HG03175 (cell line): ENCODE data around the gene SLC7A7.
"Not testable (repeated sequence)": the region's sequence is repeated elsewhere in the genome, so short reads cannot be mapped to it uniquely, and the experiment has no call there.

Experiments
- ATAC-seq: cut with Tn5 transposase; IDR thresholded peaks from one replicate; pipeline ENCODE4 v1.9.1; 2021; ENCODE audit warnings: mild to moderate bottlenecking, moderate library complexity; ENCODE audit not compliant: unreplicated experiment

The SLC7A7 gene

DNA sequence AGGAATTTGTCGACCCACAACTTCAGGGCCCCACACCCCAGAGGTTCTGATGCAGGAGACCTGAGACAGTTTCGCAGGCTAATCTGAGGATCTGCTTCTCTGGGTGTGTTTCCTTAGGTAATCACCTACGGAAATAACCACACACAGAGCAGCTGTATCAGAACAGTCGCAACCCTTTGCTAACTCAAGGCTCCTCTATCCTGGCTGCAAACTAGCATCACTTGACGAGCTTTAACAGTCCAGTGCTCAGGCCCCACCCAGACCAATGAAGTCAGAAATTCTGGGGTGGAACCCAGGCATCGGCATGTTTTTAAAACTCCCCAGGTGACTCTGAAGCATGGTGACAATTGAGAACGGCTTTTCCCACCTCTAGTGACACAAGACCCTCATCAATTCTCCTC is 20.7 kb downstream of the SLC7A7 start:
- peak; percentile 58 for ATAC-seq

DNA sequence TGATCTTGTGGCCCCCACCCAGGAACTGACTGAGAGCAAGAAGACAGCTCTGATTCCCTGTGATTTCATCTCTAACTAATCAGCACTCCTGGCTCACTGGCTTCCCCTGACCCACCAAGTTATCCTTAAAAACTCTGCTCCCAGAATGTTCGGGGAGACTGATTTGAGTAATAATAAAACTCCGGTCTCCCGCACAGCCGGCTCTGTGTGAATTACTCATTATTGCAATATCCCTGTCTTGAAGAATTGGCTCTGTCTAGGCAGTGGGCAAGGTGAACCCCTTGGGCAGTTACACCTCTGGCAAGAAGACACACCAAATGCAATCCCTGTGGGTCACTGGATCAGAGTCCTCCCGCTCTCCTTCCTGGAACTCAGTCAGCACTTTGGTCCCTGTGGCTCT is 21.3 kb downstream of the SLC7A7 start:
- ATAC-seq = no peak

DNA sequence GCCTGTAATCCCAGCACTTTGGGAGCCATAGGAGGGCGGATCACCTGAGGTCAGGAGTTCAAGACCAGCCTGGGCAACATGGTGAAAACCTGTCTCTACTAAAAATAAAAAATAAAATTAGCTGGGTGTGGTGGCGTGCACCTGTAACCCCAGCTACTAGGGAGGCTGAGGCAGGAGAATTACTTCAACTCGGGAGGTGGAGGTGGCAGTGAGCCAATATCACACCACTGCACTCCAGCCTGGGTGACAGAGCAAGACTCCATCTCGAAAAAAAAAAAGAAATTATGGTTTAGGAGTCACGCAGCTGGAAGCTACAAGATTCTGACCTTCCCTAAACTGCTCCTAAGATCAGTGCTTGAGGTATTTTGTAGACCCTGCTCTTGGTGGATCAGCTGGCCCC is 21.7 kb downstream of the SLC7A7 start:
- not testable (repeated sequence) for ATAC-seq

DNA sequence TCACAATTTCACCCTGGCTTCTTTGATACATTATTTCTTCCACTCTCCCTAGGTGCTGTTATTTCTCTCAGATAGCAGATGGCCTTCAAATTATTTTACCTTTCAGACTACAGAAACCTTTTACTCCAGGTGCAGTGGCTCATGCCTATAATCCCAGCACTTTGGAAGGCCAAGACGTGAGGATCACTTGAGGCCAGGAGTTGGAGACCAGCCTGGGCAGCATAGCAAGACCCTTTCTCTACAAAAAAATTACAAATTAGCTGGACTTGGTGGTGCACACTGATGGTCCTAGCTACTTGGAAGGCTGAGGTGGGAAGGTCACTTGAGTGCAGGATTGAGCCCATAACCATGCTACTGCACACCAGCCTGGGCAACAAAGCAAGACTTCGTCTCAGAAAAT is 23.1 kb downstream of the SLC7A7 start:
- ATAC-seq = no peak

DNA sequence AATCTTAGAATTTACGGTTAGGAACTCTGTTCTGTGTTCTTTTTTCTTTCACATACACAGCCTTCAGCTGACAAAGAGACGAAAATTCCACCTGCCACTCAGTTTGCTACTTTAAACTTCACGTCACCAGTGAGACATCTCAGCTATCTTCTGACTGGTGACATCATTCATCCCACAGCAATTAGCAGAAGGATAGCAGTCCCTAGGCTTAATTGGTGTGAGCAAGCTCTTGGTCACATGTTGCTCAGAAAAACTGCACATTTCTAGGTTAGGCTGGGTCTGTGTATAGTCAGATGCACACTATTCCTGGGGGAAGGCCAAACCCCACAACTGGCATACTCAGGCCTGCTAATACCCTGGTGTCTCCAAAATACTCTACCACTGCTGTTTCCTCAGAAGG is 23.9 kb downstream of the SLC7A7 start:
- ATAC-seq = no peak

DNA sequence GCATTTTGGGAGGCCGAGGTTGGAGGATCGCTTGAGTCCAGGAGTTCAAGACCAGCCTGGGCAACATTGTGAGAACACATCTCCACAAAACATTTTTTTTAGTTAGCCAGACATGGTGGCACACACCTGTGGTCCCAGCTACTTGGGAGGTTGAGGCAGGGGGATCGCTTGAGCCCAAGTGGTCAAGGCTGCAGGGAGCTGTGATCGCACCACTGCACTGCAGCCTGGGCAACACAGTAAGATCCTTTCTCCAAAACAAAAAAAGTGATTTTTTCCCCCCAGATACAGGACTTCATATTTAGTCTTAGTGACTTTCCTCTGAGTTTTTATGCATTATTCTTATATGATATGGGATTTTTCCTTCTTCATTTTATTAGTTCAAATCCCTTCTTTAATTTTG is 28.6 kb downstream of the SLC7A7 start:
- no peak for ATAC-seq

DNA sequence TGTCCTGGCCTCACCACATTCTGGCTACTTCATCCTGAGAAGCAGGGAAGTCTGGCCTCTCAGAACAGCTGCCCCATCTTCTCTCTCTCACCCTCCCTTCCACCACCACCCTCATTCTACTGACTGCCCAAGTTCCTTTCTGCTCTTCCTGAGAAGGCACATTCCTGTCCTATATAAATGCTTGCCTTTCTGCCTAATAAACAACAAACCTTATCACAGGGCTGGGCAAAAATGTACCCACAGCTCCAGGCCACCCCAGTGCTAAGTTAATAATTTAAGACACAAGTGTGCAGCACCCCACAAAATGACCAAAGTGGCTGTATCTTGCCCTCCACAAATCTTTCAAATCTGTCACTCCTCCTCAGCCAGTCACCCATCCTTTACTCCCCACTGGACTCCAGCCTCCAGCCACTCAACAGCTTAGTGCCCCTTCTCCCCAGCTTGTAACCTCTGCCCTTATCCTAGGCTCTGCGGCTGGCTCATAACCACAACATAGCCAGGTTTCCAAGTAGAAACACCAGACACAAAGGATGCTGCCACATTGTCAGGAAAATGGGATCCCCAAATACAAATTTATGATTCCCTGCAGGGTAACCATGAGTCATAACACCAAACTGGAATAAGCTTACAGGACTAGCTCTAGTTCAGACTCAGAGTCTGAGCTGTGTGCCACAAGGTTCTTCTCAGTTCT is 33.8 kb downstream of the SLC7A7 start:
- no peak for ATAC-seq

DNA sequence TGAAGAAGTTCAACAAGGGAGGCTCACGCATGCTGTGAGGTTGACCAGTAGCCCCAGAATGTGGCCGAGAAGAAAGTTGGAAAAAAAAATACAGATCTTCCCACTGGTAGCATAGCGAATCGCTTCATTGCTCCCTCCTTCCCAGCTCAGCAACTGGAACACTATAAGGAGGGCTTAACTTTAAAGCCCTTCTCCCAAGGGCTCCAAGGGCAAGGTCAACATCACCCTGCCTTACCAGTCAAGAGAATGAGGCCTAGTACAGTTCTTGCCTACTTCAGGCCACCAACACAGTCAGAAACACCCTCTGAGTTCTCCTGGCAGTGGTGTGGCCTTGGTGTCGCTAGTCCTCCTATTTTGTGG is 34.3 kb downstream of the SLC7A7 start:
- no peak for ATAC-seq

DNA sequence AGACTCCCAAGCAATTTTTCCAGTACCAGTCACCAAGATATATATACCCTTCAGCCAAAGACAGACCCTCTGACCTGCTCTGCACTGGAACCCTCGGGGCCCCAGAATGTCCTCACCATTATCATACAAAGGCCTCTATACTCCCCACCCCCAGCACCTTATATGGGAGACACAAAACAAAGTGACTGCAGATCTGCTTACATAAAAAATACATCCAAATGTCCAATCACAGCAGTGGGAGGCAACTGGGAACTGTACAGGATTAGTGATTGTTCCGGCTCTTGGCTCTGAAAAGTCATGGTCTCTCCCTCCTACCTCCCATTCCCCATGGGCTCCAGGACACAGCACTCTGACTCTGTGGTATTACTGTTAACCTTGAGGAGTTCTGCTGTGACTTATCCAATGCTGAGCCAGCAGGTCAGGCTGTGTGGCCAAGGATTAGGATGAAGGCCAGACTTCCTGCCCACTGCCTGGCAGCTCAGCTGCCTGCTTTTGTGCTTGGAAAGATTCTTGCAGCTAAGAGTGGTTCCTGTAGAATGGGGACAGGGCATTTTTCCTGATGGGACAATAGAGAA is 35.0 kb downstream of the SLC7A7 start:
- no peak for ATAC-seq

DNA sequence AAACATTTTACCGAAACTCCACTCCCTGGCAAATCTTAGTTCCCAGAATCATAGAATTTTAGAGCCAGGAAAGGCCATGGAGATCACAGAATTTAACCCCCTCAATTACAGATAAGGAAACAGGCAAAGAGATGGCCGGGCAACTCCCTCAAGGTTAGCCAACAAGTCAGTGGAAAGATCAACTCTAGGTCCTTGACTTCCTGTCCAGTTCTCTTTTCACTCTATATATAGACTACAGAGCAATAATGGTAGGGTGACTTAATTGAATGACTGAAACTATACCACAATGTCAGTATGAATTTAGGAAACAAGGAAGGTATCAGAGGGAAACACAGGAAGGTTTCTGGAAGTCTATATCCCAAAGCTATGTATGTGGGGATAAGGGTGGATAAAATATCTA is 37.2 kb downstream of the SLC7A7 start:
- ATAC-seq = no peak

DNA sequence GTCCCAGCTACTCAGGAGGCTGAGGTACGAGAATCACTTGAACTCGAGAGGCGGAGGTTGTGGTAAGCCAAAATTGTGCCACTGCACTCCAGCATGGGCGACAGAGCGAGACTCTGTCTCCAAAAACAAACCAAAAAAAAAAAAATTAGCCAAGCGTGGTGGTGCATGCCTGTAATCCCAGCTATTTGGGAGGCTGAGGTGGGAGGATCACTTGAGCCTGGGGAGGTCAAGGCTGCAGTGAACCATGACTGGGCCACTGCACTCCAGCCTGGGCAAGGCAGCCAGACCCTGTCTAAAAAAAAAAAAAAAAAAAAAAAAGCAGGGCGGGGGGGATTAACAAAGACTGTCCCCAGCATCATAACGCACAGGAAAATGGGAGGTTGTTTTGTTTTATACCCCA is 38.4 kb downstream of the SLC7A7 start:
- not testable (repeated sequence) for ATAC-seq

DNA sequence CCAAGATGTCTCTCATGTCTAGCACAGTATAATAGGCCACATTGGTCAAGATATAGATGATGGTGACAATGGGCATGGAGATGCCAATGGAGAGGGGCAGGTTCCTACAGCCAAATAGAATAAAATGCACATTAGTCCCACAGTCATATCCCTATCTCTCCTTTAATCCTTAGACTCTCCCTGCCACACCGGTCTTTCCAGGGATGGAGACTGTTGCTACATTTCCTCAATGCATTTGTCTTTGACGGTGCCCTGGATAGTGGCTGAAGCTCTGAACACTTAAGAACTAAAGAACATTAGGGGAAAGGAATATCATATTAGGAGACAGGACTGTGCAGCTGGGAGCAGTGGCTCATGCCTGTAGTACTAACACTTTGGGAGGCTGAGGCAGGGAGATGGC is 39.0 kb downstream of the SLC7A7 start:
- no peak for ATAC-seq

DNA sequence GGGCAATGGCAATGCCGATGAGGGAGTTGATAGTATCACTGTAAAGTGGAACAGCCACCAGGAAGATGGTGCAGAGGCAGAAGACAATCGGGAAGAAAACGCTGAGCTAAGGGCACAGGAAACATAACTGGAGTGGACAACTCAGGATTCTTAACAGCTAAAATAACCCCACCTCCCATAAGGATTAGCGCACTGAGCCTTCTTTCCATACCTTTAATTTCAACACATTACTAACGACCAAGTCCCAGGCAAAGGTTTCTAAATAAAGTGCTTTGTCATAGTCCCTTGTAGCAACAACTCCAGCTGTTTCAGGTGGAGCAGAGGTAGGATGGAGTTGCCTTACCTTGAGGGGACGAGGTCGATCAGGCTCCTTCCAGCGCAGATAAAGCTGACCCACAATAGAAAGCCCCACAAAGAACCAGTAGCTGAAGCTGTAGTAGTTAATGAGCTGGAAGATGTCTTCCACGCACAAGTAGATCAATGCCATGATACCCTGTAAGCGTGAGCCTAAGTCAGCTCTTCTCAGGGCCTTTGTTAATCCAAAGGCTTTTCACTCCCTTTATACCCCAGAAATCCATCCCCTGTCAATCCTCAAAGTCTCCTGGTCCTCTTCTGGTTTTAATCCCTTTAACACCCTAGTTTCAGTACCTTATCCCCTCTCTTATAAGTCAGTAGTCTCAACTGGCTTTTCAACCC is 41.1 kb downstream of the SLC7A7 start:
- no peak for ATAC-seq

DNA sequence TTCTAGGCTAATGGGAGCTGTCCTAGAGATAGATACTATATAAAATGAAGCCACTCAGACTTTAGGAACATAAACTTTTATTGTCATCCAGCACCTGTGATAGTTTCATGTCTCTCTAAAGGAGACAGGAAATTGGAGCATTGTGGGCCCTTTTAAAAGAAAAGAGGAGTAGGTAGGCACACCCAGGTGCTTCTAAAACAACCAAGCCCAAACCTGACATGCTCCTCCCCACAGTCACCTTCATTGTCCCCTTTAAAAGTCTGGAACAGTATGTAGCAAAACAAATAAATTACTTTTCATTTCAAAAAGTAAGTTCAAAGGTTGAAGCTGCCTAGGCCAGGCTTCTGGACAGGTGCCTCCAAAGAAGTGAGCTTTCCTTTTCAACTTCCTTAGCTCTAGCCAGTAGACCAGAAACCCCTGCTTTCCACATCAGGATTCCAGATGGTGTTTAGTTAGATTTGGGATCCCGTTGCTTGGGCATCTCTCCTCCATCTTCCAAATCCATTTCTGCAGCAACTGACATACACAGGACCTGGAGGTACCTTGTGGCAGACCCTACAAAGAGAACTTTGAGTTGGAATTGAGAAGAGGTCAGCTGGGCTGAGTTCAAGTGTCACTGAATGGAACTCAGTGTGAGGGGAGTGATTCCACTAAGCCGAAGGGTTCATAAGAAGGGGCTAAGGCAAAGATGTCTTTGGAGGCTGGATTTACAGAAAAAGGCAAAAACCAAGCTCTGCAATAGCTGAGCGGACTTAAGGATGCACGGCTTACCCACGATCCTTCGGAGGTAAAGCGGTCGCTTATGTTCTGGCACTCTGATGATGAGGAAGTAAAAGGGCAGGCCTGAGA is 41.8 kb downstream of the SLC7A7 start:
- no peak for ATAC-seq

DNA sequence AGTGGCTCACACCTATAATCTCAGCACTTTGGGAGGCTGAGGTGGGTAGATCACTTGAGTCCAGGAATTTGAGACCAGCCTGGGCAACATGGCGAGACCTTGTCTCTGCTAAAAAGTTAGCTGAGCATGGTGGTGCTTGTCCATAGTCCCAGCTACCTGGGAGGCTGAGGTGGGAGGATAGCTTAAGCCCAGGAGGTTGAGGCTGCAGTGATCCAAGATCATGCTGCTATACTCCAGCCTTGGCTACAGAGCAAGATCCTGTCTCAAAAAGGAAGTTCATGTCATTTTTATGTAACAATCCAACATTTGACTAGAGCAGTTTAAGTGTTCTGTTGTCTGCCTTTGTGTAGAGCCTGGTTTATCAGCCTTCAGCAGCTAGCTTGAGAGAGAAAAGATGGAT is 42.5 kb downstream of the SLC7A7 start:
- ATAC-seq = no peak

DNA sequence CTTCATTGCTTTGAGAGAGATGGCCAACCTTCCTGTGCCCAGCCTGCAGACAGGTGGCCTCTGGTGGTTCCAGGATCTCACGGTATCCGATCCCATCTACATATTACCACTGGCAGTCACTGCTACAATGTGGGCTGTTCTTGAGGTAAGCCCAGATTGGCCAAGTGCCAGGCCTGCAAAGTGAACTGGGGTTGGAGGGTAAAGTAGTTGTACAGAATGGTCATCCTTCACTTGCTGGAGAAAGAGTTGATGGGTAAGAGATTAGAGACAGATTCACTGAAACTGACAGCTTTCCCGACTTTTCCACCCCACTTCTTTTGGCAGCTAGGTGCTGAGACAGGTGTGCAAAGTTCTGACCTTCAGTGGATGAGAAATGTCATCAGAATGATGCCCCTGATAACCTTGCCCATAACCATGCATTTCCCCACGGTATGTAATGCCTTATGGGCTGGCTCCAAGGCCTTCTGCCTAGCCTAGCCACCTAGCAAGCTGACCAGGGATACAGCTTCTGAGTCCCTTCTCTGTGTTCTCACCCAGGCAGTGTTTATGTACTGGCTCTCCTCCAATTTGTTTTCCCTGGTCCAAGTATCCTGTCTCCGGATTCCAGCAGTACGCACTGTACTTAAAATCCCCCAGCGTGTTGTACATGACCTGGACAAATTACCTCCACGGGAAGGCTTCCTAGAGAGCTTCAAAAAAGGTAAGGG is 44.6 kb downstream of the SLC7A7 start:
- ATAC-seq = no peak

DNA sequence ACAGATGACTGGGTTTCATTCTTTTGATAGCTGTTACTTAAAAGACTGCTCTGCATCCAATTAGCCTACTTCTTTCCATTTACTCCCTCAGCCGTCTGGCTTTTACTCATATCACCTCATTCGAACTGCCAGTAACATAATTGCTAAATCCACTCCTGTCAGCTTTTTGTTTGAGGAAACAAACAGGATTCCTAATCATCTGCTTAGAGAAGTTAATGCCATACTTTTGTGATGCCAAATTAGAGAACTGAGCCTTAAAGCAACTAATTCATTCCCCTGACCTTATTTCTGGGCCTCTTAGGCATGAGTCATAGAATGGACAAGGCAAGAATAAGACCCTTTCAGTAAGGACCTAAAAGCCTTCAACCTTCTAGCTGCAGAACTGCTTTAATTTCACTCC is 45.9 kb downstream of the SLC7A7 start:
- ATAC-seq = no peak

DNA sequence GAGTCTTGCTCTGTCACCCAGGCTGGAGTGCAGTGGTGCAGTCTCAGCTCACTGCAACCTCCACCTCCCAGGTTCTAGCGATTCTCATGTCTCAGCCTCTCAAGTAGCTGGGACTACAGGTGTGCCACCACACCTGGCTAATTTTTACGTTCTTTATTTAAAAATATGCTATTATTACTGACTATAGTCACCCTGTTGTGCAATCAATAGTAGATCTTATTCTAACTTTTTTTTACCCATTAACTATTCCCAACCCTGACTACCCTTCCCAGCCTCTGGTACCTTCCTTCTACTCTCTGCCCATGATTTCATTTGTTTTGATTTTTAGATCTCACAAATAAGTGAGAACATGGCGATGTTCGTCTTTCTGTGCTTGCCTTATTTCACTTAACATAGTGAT is 46.3 kb downstream of the SLC7A7 start:
- no peak for ATAC-seq

DNA sequence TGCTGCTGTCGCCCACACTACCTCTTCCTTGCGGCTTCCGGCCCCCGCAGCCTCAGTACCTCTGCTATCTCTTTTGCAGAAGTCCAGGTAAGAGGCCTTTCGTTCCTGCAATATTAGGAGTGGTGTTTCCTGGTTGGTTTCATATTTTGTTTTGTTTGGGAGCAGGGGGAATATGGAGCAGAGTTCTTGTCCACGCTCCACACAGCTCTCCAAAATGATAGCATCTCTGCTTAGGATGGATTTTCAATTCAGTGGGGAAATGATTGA is 48.0 kb downstream of the SLC7A7 start:
- ATAC-seq = peak; percentile 15

DNA sequence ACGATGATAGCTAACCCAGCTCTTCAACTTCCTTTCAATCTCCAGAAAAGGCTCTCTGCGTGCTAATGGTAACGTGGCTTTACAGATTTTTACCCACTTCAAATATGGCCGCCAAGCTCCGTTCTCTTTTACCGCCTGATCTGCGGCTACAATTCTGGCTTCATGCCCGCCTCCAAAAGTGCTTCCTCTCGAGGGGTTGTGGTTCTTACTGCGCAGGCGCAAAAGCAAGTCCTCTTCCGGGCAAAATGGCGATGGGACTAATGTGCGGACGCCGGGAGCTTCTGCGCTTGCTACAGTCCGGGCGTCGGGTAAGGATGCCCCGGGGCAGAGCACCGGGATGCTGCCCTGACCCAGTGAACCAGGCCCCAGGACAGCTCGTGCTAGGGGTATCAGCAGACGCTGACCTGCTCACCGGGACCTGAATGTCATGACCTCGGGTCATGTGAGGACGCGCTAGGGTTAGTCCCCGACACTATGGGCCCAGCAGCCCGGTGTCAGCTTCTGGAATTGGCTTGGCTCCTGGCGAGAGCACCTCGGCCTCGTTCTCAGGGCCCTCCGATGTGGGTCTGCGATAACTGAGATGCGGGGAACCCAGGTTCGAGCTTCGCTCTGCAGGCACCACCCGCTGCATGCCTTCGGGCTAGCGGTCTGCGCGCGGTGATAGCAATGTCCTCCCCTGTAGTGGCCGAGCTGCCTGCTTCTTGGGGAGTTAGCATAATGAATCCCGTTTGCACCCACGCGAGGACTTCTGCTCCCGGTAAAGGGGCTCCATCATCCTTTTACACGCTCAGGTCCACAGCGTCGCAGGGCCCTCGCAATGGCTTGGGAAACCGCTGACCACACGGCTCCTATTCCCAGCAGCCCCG is 48.5 kb downstream of the SLC7A7 start, which contains the start of gene OXA1L:
TSS of gene OXA1L (plus strand) at position 232 of the 866 bp plus-strand sequence. CDS start at position 246, 14 bp downstream.
- ATAC-seq = peak; percentile 74
